Ureter (tissue), 1 donor: Measurements from ENCODE around the gene KDM4F. TPM values are rescaled to one million over a fixed set of nuclear protein-coding genes. Genes with fewer than 3 reads are reported as not detected.

Experiments used
- DNase-seq: peaks from one replicate; pipeline ENCODE4 v3.0.0-alpha.2; 2020; ENCODE audit warnings: low spot score
- total RNA-seq: library from RNA; stranded (reverse); gene quantifications from one replicate; pipeline ENCODE4 v1.2.4, GENCODE V29; 2023
- donor health status: DM: yes; HTN: yes; CAD: no.

KDM4F gene
- total RNA-seq, 1 donor from 2014 or later, result not detected

DNA sequence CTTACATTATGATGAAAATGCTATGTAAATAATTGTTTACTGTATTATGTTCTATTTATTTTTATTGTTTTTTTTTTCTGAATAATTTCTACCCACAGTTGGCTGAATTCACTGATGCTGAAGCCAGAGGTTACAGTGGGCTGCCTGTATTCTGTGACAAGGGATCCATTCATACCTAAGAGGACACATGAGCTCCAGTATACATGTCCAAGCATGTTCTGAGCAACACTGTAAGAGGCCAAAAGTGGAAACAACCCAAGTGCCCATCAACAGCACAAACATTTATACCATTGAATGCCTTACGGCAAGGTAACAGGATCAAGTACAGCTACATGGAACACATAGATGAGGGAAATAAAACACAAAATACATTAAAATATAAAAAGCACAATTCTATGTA, 16.1 kb downstream of the KDM4F start:
- no peak for DNase-seq

DNA sequence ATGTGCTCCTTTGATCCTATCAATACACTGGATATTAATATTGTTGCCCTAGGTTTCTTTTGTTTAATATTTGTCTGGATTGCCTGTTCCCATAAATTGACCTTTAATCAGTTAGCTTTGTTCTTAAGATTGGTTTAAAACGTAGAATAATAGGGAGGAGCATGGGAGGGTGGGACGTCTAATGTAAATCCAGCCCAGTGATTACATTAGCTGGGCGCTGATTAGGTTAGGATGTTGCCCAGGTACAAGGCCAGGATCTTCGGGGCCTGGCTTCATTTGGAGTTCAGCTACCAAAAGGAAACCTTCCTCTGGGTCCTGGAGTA, 17.5 kb downstream of the KDM4F start, which contains the start of gene SRSF8:
Gene SRSF8 (plus strand): TSS at position 204 of the 323 bp plus-strand sequence. CDS start 308 bp downstream, outside the sequence.
- DNase-seq, result no peak

DNA sequence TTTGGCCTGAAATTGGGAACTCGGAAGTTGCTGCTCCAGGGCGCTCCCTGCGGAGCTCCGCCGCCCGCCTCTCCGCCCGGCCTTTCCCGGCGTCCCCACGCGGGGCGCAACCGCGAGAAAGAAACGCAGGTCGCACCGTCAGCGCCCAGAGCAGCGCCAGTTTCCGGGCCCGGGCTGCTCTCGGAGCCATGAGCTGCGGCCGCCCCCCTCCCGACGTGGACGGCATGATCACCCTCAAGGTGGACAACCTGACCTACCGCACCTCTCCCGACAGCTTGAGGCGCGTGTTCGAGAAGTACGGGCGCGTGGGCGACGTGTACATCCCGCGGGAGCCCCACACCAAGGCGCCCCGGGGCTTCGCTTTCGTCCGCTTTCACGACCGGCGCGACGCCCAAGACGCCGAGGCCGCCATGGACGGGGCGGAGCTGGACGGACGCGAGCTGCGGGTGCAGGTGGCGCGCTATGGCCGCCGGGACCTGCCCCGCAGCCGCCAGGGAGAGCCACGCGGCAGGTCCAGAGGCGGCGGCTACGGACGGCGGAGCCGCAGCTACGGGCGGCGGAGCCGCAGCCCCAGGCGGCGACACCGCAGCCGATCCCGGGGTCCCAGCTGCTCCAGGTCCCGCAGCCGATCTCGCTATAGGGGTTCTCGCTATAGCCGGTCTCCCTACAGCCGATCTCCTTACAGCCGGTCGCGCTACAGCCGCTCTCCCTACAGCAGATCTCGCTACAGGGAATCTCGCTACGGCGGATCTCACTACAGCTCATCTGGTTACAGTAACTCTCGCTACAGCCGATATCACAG, 18.0 kb downstream of the KDM4F start:
- DNase-seq, result peak; percentile 86

DNA sequence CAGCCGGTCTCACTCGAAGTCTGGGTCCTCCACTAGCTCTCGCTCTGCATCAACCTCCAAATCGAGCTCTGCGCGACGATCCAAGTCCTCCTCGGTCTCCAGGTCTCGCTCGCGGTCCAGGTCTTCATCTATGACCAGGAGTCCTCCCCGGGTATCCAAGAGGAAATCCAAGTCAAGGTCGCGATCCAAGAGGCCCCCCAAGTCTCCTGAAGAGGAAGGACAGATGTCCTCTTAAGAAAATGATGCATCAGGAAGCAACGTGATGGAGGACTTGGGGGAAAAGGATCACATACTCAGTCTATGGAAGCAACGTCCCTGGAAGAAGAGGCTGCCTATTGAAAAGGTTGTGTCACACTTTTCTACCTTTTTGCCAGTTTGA, 18.6 kb downstream of the KDM4F start:
- DNase-seq, result no peak

DNA sequence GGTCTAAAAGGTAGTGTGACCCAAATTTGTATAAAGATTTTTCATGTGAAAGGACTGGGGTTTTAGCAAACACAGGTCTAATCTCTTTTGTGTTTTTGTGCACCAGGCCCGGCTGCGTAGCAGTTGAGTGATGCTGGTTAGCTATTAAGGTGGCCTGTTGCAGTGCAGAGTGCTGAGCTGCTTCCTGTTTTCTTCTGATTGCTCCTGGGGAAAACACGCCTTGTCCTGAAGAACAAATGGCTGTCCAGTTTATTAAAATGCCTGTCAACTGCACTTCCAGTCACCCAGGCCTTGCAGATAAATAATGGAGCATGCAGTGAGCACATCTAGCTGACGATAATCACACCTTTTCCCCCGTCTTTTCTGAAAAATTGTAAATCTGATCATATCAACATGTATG, 19.3 kb downstream of the KDM4F start:
- peak; percentile 83 for DNase-seq

DNA sequence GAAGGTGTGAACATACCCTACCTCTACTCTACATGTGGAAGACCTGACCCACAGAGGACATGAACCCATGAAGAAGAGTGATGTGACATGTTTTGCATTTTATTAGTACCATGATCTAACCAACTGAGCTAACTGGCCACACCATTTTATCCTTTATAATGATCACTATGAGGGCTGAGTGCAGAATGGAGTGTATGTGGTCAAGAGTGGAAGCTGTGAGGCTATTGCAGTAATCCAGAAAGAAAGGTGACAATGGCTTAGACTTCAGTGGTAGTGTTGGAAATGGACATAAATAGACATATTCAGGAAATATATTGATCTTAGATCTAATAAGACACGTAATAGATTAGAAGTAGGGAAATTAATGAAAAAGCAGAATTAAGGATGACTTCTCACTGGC, 21.2 kb downstream of the KDM4F start:
- DNase-seq, result no peak

DNA sequence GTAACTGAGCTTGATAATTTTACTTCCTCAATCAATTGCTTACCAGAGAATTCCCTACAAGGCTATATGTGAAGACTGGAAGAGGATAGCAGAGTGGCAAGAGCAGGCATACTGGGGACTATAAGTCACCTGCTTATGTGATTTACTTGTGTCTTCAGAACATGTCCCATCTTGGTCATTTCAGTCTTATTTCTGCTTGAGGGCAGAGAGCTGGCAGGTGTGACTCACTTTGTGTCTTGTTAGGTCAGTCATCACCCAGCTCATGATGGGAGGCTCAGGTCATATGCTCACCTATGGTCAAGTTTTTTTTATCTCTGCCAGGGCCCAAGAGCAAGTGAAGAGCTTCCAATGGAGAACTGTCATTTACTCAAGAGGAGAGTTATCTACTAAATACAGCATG, 23.7 kb downstream of the KDM4F start:
- DNase-seq, result no peak

DNA sequence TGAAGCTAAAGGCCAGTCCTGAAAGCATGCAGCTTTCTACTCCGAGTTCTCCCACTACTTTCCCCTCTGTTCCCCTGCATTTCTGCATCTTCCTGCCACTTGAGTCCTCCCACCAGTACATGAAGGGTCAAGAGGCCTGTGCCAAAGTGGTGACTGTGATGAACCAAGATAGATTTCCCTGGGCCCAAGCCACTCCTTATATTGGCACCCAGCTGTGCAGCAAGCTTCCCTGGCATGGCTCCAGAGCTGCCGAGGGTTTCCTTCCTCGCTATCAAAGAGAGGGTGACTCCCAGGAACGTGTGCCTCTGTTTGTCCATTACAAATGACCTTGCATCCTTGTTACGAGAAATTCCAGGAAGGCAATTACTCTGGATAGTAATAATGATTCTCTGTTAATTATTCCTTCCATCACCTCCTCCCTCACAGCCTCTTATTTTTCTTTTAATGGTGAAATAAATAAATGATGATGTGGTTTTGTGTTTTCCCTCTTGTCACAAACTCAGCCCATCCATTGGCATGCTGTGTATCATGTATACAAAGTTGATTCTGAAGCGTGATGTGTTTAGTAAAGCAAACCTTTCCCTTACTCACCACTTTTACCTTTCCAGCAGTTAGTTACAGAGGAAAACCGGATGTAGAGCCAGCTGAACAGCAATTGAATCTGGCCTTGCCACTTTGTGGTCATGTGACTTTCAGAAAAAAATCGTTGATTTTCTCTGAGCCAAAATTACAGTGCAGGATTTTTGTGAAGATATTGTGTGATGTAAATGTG, 25.8 kb downstream of the KDM4F start:
- DNase-seq, result peak; percentile 72

DNA sequence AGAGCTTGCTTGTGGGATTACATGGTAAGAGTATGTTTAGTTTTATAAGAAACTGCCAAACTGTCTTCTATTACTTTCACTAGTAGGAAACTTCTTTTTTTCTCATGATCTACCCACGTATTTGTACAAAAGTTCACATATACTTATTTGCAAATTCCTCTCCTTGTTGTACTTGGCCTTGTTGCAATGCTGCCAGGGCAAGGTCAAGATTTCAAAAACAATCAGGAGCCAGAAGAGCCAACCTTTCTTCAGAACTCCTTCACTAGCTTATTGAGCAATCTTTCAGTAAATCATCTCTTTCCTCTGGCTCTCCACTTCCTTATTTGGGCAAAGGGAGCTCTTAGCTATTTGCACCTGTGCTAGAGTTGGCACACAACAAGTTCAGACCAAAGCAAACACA, 27.2 kb downstream of the KDM4F start:
- DNase-seq, result no peak

DNA sequence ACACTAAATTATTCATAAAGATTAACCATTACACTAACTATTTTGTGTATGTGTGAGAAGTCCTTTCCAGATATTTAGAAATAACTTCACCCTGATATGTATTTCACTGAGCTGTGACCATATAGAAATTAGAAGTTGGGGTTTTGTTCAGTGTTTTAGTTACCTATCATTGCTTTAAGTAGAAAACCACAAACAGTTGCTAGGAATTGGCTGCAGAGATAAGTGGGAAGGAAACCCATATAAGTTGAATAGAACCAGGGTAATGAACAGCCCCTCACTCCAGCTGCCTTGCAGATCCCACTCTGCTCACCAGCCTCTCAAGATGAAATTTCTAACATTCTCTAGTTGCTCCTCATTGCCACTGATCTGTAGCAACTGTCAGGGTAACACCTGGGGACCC, 27.8 kb downstream of the KDM4F start:
- DNase-seq, result no peak

DNA sequence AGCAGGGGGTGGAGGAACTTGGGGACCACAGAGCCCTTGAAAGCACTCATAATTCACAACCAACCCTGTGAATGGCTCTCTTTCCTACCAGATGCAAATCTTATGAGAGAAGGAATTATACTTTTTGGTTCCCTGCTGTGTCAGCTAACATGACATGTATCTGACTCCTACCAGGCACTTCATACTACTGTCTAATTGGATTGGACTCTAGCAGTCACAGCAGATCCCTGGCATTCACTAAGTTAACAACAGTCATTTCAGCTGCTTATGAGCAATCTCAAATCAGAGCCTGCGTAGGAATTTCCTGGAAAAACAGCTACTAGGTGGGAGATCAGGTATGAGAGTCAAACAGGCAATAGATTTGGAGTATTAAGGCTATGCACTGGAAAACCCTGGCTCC, 29.3 kb downstream of the KDM4F start:
- no peak for DNase-seq

DNA sequence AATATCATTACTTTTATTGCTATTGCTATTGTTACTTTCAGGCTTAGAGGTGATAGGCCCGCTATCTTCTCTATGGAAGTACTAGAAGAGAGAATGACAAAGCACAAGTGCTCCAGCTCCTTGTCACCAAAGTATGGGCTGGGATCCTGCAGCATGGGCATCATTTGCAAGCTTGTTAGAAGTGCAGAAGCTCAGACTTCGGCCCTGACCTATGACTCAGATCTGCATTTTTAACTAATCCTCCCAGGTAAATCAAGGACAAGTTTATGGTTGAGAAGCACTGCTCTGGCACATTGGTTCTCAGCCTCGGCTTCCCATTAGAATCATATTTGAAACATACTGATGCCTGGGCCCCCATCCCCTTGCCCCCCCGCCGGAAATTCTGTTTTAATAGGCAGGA, 31.8 kb downstream of the KDM4F start:
- DNase-seq, result no peak

DNA sequence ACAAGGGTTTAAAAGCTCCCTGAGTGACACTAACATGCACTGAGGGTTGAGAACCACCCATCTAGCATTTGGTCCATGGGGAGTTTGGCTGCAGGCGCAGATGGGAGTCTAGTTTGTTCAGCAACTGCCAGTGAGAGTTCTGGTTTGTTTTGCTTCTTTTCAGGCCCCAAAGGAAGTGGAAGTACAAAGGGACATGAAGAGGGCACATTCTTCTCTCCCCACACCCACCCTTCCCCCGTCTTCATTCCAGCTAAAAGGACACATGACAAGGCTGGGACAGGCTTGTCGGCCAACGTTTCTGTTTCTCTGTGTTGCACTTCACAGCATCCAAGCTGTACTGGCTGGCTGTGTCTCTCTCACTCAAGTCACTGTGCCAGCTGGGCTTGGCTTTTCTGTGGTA, 32.2 kb downstream of the KDM4F start:
- DNase-seq, result no peak

DNA sequence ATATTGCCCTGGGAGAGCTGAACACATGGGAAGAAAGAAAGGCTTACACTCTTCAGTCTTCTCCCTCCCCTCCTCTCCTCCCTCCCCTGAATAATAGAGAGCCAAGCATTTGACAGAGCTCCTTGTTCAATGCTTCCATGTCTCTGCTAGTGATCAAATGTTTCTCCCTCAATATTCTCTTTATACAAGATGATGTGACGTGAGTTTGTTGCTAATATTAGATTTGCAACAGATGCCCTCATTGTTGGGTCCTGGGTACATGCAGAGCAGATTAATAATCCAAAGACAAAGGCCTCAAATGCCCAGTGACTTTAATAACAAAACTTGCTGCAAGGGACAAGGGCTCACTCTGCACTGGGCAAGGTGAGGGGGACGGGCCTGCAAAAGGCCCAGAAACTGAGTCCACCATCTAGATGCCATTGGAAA, 33.4 kb downstream of the KDM4F start:
- DNase-seq, result no peak

DNA sequence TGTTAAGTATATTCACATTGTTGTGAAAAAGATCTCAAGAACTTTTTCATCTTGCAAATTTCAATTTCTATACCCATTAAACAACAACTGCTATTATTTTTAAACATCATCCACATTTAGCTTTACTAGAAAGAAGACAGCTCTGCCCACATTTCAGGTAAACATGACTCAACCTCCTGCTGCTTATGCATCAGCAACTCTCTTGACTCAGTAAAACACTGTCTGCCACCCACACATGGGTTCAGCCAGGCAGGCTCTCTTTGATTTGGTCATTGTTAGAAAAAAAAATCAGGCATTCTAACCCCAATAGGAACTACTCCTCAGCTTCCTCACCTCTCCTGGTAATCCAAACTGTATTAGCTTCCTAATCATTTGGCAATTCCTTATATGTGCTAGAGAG, 35.3 kb downstream of the KDM4F start:
- no peak for DNase-seq

DNA sequence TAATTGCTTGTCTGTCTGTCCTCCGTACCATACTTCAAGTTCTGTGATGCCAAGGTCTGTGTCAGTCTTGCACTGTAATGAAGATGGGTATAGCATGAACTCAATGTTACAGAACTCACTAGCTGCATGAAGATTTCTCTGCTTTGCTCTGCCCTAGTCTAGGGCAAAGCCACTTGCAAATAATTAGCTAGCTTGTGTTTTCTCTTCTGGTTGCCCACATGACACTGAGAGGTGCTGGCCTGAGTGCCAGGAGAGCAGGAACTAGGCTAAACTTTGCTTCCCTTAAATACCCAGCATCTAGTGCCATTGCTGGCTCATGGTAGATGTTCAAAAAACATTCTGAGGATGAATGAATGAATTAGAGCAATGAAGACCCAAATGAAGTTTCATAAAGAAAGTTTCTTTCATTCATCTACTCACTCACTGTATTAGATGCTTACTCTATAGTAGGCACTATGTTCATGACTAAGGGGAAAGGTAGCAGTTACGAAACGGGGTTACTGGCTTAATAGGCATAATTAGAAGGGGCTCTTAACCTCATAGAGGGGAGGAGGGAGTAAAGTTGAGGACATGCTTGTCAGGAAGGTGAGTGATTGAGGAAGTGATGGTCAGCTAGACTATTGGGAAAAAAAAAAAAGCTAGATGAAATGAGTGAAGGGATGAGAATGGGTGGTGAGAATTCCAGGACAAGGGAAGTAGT, 36.0 kb downstream of the KDM4F start:
- DNase-seq, result no peak

DNA sequence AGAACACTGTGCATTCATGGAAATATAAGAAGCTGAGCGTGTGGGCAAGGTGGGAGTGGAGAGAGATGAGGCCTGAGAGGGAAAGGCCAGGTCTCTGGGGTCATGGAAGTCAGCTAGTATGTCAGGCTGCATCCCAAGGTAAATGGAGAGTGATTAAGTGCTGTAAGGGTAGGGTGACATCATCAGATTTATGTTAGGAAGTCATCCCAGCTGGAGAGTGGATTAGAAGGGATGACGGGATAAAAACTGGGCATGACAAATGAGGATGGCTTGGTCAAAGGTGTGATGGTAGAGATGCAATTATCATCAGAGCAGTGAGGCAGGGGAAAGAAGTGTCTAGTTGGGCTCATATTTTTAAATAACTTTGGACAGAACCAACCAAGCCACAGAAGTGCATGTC, 36.9 kb downstream of the KDM4F start:
- no peak for DNase-seq

DNA sequence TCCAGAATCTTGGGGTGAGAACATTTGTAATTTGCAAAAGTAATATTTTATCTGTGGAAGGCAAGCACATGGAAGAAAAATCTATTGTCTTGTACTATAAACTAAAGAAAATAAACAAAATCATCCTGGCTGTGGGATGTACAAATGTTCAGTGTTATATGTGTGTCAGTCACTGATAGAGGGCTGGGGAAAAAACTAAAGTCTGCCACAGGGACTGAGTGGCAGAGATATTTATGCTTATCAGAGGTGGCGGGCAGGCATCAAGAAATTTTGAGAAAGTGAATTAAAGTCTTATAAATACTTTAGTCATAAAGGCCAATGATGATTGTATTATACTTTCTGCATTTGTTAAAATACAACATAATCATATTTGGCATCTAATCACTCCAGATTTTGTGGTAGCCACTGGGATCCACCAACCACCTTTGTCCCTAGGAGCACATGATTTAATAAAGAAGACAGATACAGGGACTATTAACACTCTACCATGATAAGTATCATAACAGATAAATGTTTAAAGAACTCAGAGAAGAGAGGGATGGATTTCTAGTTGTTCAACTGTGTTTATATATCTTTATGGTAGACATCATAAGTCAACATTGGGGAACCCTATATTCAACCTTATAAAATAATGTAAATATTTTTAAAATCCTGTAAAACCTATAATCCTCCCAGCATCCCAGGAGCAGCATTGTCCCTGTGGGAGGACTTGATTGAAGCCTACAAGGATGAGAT, 37.8 kb downstream of the KDM4F start:
- no peak for DNase-seq

DNA sequence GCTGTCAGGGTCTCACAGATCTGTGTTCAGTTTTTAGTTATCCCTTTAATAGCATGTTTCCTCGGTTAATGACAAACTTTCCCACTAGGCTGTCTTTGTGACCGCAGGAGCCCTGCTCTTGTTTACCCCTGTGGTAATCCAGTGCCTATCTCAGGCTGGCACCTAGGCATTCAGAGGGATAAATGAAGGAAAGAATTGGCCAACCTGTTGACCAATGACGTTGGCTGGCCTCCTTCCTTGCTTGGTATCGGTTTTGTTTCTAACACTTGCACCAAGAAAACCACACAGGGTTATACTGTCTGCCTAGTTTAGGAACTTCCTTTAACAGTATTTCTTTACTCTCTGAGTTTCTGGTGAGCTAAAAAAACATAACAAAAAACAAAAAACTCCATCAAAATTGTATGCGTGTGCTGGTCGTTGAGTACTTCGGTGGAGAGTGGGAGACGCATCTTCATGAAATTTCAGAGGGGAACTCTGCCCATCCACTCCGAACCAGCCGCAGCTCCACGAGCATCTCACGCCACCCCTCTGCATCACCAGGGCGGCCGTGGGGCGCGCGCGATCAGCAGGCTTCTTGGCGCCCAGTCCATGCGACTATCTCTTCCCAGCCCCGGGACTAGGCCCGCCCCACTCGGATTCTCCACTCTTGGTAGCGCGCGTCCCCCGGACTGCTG, 39.9 kb downstream of the KDM4F start:
- no peak for DNase-seq

DNA sequence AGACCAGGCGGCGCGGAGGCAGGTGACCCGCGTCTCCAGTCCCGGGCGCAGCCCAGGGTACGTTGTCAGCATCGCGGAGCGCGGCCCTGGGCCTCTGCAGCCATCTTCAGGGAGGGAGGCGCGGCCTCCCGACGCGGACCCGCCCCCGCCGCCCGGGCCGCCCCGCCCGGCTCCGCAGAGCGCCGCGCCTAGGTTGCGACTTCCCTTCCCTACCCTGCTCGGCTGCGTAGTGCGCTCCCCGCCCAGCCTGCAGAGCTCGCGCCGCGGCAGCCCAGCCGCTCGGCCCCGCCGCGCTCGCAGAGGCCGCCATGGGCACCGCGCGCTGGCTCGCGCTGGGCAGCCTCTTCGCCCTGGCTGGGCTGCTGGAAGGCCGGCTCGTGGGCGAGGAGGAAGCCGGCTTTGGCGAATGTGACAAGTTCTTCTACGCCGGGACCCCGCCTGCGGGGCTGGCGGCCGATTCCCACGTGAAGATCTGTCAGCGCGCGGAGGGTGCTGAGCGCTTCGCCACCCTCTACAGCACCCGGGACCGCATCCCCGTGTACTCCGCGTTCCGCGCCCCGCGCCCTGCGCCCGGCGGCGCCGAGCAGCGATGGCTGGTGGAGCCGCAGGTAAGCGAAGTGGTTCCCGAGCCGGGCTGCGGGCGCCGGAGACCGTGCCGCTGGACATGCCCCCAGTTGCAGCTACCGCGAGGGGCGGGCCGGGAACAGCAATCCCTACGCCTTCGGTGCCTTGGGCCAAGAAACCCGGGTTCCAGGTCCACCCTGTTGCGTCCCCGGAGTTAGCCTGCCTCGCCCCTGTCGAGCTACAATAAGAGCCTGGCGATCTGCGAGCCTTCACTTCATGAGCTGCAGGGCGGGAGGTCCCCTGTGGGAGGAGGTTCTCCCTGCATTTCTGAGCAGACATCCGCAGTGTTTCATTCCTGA, 40.7 kb downstream of the KDM4F start, which contains the start of gene ENDOD1:
Gene ENDOD1 (plus strand): TSS at position 227 of the 923 bp plus-strand sequence. CDS start 82 bp downstream, at position 309.
- peak; percentile 86 for DNase-seq
